HUES64 (cell line): ENCODE results near the gene RNF182.

ENCODE experiments used
- H3K27ac ChIP-seq: 2 replicates; pipeline ENCODE4 v1.7.0; 2013; ENCODE audit warnings: low read depth, low read length, inconsistent platforms
- H3K27me3 ChIP-seq: 2 replicates; pipeline ENCODE4 v1.6.1; 2013; ENCODE audit warnings: mild to moderate bottlenecking, low read length; ENCODE audit not compliant: insufficient read depth
- H3K36me3 ChIP-seq: 2 replicates; pipeline ENCODE4 v1.6.1; 2013; ENCODE audit warnings: mild to moderate bottlenecking, low read length; ENCODE audit not compliant: insufficient read depth
- H3K4me1 ChIP-seq: 2 replicates; pipeline ENCODE4 v1.6.1; 2013; ENCODE audit warnings: mild to moderate bottlenecking, low read length, moderate library complexity; ENCODE audit not compliant: insufficient read depth
- H3K4me3 ChIP-seq: 2 replicates; pipeline ENCODE4 v1.5.1; 2013; ENCODE audit warnings: mild to moderate bottlenecking, low read length, moderate library complexity
- H3K9ac ChIP-seq: 2 replicates; pipeline ENCODE4 v1.6.1; 2013; ENCODE audit warnings: mild to moderate bottlenecking, low read depth, low read length
- H3K9me3 ChIP-seq: 2 replicates; pipeline ENCODE4 v1.6.1; 2013; ENCODE audit warnings: low read depth, low read length; ENCODE audit not compliant: insufficient read depth
- WGBS: fragments of 150-250, 120-280 bp; methylation state at CpG from one replicate; pipeline ENCODE4 v1.1.7; 2013; ENCODE audit warnings: missing lambda C conversion rate; 5-methylcytosine and 5-hydroxymethylcytosine counted together

The RNF182 gene

GRCh38 chr6:13988908-13989307, 64.2 kb downstream of the RNF182 start:
- no peak overlapping the region for H3K27ac ChIP-seq
- H3K4me3 ChIP-seq = no peak overlapping the region
- 98% methylated on average over 2 of the region's 2 CpGs for WGBS
- H3K9me3 ChIP-seq = no peaks in the 10 kb centered on the region
- peaks cover 4% of the 10 kb centered on the region; the same call in 1 of the 2 replicates for H3K4me1 ChIP-seq
- no peak overlapping the region for H3K9ac ChIP-seq
- H3K27me3 ChIP-seq = no peaks in the 10 kb centered on the region
- no peaks in the 10 kb centered on the region for H3K36me3 ChIP-seq

DNA sequence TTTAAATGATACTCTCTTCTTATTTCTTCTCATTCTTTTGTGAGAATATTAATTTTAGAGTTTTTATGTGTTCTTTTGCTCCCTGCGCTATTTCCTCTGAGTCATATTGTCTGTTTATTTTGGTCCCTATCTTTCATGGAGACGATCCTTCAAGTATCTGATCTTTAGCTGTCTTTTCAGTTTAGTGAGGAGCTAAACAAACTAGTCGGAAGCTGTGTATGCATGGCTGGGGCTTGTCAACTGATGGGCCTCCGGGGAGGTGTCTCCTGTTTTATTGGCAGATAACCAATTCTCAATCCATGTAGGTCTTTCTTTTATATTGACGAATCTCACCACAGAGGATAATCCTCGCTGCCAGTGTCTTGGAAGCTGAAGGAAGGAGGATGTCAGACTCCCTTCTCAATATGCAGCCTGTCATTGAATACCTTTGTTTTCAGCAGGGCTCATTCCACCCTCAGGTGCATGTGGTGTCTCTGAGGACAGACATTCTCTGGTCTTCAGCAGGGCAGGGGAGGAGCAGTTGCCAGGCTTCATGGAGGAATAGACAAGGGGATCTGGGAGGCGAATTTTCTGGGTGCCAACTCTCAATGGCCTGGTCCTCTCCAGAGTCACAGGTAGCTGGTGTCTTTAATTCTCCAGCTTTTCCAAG, 64.9 kb downstream of the RNF182 start:
- 81% methylated on average over 7 of the region's 7 CpGs for WGBS
- H3K9ac ChIP-seq = no peak overlapping the region
- H3K9me3 ChIP-seq = no peaks in the 10 kb centered on the region
- H3K27me3 ChIP-seq = no peaks in the 10 kb centered on the region
- H3K4me1 ChIP-seq = peaks cover 4% of the 10 kb centered on the region; the same call in 1 of the 2 replicates
- H3K27ac ChIP-seq = no peak overlapping the region
- no peak overlapping the region for H3K4me3 ChIP-seq
- no peaks in the 10 kb centered on the region for H3K36me3 ChIP-seq

GRCh38 chr6:13990796-13991195, 66.0 kb downstream of the RNF182 start:
- Histone ChIP-seq H3K4me1 (peaks cover 4% of the 10 kb centered on the region; the same call in 1 of the 2 replicates), H3K9ac (no peak overlapping the region), H3K27ac (no peak overlapping the region), H3K27me3 (no peaks in the 10 kb centered on the region), H3K9me3 (no peaks in the 10 kb centered on the region), H3K36me3 (no peaks in the 10 kb centered on the region), H3K4me3 (no peak overlapping the region)
- 98% methylated on average over 3 of the region's 3 CpGs for WGBS

- no peak overlapping the region for H3K9ac ChIP-seq
- H3K9me3 ChIP-seq = no peaks in the 10 kb centered on the region
- 91% methylated on average over 6 of the region's 6 CpGs for WGBS
- no peak overlapping the region for H3K4me3 ChIP-seq
- peaks cover 4% of the 10 kb centered on the region; the same call in 1 of the 2 replicates for H3K4me1 ChIP-seq
- H3K27ac ChIP-seq = no peak overlapping the region
- H3K27me3 ChIP-seq = no peaks in the 10 kb centered on the region
- no peaks in the 10 kb centered on the region for H3K36me3 ChIP-seq
These were observed 66.6 kb downstream of the RNF182 start for GRCh38 chr6:13991393-13991792.

DNA sequence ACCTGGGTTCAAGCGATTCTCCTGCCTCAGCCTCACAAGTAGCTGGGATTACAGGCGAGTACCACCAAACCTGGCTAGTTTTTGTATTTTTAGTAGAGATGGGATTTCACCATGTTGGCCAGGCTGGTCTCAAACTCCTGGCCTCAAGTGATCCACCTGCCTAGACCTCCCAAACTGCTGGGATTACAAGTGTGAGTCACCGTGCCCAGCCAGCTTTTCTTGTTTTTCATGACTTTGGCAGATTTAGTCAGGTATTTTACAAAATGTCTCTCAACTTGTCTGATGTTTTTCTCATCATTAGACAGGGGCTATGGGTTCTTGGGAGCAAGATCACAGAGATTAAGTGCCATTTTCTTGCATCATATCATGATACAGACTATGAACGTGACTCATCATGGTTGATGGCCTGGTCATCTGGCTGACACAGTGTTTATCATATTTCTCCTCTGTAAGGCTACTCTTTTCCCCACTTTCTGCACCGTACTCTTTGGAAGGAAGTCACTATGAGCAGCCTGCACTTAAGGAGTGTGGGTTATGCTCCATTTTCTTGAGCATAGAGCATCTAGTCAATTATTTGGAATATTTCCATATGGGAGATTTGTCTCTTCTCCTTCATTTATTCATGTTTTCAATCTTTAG, 67.8 kb downstream of the RNF182 start:
- WGBS = 94% methylated on average over 5 of the region's 5 CpGs

DNA sequence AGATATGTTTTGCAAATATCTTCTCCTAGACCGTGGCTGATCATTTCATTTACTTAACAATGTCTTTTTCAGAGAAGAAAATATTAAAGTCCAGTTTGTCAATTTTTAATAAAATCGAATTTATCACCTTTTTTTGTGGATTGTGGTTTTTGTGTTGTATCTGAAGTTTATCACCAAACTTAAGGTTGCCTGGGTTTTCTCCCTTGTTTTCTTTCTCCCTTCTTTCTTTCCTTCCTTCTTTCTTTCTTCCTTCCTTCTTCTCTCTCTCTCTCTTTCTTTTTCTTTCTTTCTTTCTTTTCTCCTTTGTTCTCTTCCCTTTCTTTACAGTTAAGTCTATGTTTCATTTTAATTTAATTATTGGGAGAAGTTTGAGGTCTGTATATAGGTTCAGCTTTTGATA, 68.7 kb downstream of the RNF182 start:
- H3K9ac ChIP-seq = no peak overlapping the region
- H3K36me3 ChIP-seq = no peaks in the 10 kb centered on the region
- H3K27ac ChIP-seq = no peak overlapping the region
- H3K9me3 ChIP-seq = no peaks in the 10 kb centered on the region
- H3K4me3 ChIP-seq = no peak overlapping the region
- WGBS = no CpG with 5 or more reads among the region's 2 CpGs
- H3K4me1 ChIP-seq = peaks cover 4% of the 10 kb centered on the region; the same call in 1 of the 2 replicates
- no peaks in the 10 kb centered on the region for H3K27me3 ChIP-seq

More for the DNA sequence above, 67.8 kb downstream of the RNF182 start:
- Histone ChIP-seq H3K9me3 (no peaks in the 10 kb centered on the region), H3K27me3 (no peaks in the 10 kb centered on the region), H3K9ac (no peak overlapping the region), H3K4me1 (peaks cover 4% of the 10 kb centered on the region; the same call in 1 of the 2 replicates), H3K36me3 (no peaks in the 10 kb centered on the region), H3K27ac (no peak overlapping the region), H3K4me3 (no peak overlapping the region)

GRCh38 chr6:13998356-13998755, 73.6 kb downstream of the RNF182 start:
- no peak overlapping the region for H3K9ac ChIP-seq
- H3K27me3 ChIP-seq = no peaks in the 10 kb centered on the region
- H3K36me3 ChIP-seq = no peaks in the 10 kb centered on the region
- H3K9me3 ChIP-seq = no peaks in the 10 kb centered on the region
- H3K4me1 ChIP-seq = peaks cover 11% of the 10 kb centered on the region
- WGBS = 94% methylated on average over 3 of the region's 3 CpGs
- no peak overlapping the region for H3K4me3 ChIP-seq
- no peak overlapping the region for H3K27ac ChIP-seq

DNA sequence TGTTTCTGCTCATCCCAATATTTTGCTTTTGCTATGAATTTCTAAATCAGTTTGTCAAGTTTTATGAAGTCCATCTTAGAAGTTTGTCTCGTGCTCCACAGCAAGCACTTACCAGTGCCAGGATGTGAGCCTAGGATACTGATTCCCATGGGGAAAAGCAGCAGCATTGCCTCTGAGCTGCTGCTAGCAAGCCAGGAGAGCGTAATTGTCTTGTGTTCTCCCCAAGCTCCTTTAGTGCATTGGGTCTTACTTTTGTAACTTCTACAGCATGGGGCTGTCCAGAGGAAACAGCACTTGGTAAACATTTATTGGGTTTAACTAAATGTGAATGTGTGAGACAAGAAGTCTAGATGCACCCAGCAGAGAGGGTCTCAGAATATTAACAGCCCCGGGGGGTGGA, 76.1 kb downstream of the RNF182 start:
- H3K36me3 ChIP-seq = no peaks in the 10 kb centered on the region
- 82% methylated on average over 3 of the region's 3 CpGs for WGBS
- no peak overlapping the region for H3K9ac ChIP-seq
- H3K27ac ChIP-seq = no peak overlapping the region
- no peaks in the 10 kb centered on the region for H3K27me3 ChIP-seq
- no peaks in the 10 kb centered on the region for H3K9me3 ChIP-seq
- H3K4me3 ChIP-seq = no peak overlapping the region
- peaks cover 18% of the 10 kb centered on the region; the same call in 1 of the 2 replicates for H3K4me1 ChIP-seq

- Histone ChIP-seq H3K36me3 (no peaks in the 10 kb centered on the region), H3K27me3 (no peaks in the 10 kb centered on the region), H3K9me3 (no peaks in the 10 kb centered on the region), H3K27ac (no peak overlapping the region), H3K4me1 (peaks cover 18% of the 10 kb centered on the region; the same call in 1 of the 2 replicates), H3K4me3 (no peak overlapping the region), H3K9ac (no peak overlapping the region)
- 81% methylated on average over 13 of the region's 13 CpGs for WGBS
These were observed 76.7 kb downstream of the RNF182 start for GRCh38 chr6:14001329-14002012.

GRCh38 chr6:14002176-14002947, 77.6 kb downstream of the RNF182 start:
- Histone ChIP-seq H3K27ac (no peak overlapping the region), H3K27me3 (no peaks in the 10 kb centered on the region), H3K9me3 (no peaks in the 10 kb centered on the region), H3K9ac (no peak overlapping the region), H3K36me3 (no peaks in the 10 kb centered on the region), H3K4me3 (no peak overlapping the region), H3K4me1 (peaks cover 18% of the 10 kb centered on the region; the same call in 1 of the 2 replicates)
- WGBS = 97% methylated on average over 46 of the region's 47 CpGs

GRCh38 chr6:14004258-14004657, 79.5 kb downstream of the RNF182 start:
- no peaks in the 10 kb centered on the region for H3K9me3 ChIP-seq
- no peak overlapping the region for H3K27ac ChIP-seq
- no peak overlapping the region for H3K9ac ChIP-seq
- H3K4me1 ChIP-seq = peaks cover 26% of the 10 kb centered on the region
- no peaks in the 10 kb centered on the region for H3K36me3 ChIP-seq
- no peaks in the 10 kb centered on the region for H3K27me3 ChIP-seq
- 93% methylated on average over 9 of the region's 9 CpGs for WGBS
- no peak overlapping the region for H3K4me3 ChIP-seq
